Stomach (tissue), 9 donors: ENCODE measurements around the gene CDCA4. TPM values are rescaled to one million over a fixed set of nuclear protein-coding genes. Genes with fewer than 3 reads are reported as not detected.

Source experiments
- DNase-seq, 2 donors: peaks; one replicate each; pipeline versions ENCODE4 v3.0.0 to v3.0.0-alpha.2; 2013 to 2019
- H3K27ac ChIP-seq, 5 donors: fragments of 200-600 bp in 4 of 5; sonication (generic) in 4 of 5; one replicate each; pipeline ENCODE4 v1.5.1; 2013 to 2019; ENCODE audit warnings: mild to moderate bottlenecking in 1 of 5, moderate library complexity in 1 of 5
- H3K27me3 ChIP-seq, 3 donors: fragments of 200-600 bp; sonication (generic); one replicate each; pipeline ENCODE4 v1.5.1; 2017 to 2019; ENCODE audit warnings: mixed run types in 1 of 3
- H3K36me3 ChIP-seq, 4 donors: fragments of 200-600 bp; sonication (generic); 1 replicate in 3 of 4; 2 replicates in 1 of 4; pipeline ENCODE4 v1.5.1; 2016 to 2019
- H3K4me1 ChIP-seq, 4 donors: fragments of 200-600 bp; sonication (generic); one replicate each; pipeline ENCODE4 v1.5.1; 2016 to 2019
- H3K4me3 ChIP-seq, 4 donors: fragments of 200-600 bp; sonication (generic) in 3 of 4; one replicate each; pipeline ENCODE4 v1.5.1; 2016 to 2019; ENCODE audit warnings: mild to moderate bottlenecking in 1 of 4
- H3K9me3 ChIP-seq, 4 donors: fragments of 200-600 bp; sonication (generic); one replicate each; pipeline ENCODE4 v1.5.1; 2016 to 2019
- EP300 ChIP-seq: sonication (generic); formaldehyde crosslinking; IDR thresholded peaks from one replicate; pipeline ENCODE4 v1.6.1; 2017; ENCODE audit warnings: antibody characterized with exemption
- POLR2A ChIP-seq, 4 donors: fragments of 450-650 bp; IDR thresholded peaks; one replicate each; pipeline ENCODE4 v1.6.1; 2016; ENCODE audit warnings: antibody characterized with exemption in 4 of 4, control low read depth in 2 of 4, mild to moderate bottlenecking in 1 of 4, moderate library complexity in 1 of 4
- POLR2AphosphoS5 ChIP-seq, 3 donors: sonication (generic); formaldehyde crosslinking; IDR thresholded peaks; one replicate each; pipeline ENCODE4 v1.6.1; 2016; ENCODE audit warnings: antibody characterized with exemption in 3 of 3
- WGBS, 5 donors: extraction: QIAGEN DNeasy Blood & Tissue Kit in 3 of 5; methylation state at CpG; one replicate each; pipeline versions ENCODE4 v1.1.5 to v1.1.7; 2013 to 2018; 5-methylcytosine and 5-hydroxymethylcytosine counted together
- intact Hi-C: fragments of 100-400 bp; cut with DNase I; formaldehyde crosslinking; loops from one replicate; pipeline ENCODE4 v1.15.1; 2023; ENCODE audit warnings: low total_unique reads
- polyA plus RNA-seq, 3 donors: library from polyadenylated mRNA; stranded (reverse); fragments of 200-250 nt; gene quantifications; one replicate each; pipeline ENCODE4 v1.2.3, GENCODE V29; 2013
- total RNA-seq, 5 donors: library from RNA; depleted of rRNA; stranded (reverse); fragments of >200 nt; gene quantifications; one replicate each; pipeline versions ENCODE4 v1.1.0 to v1.2.3, GENCODE V29; 2014 to 2016
- TF ChIP-seq, protein P1 (sequence below), 7 experiments: fragments of 450-650 bp in 4 of 7; fragments of 200-600 bp in 3 of 7; sonication (generic) in 3 of 7; IDR thresholded peaks; one replicate each; pipeline ENCODE4 v1.5.1; 2016 to 2019; ENCODE audit warnings: antibody characterized with exemption in 7 of 7, control low read depth in 2 of 7, mild to moderate bottlenecking in 1 of 7
- donor health status: healthy with polysubstance abuse.
- donor health status: Bipolar disorder and iron deficiency.
- donor health status: healthy.

Gene CDCA4
- total and polyA plus RNA-seq, 8 donors, result 2.9 to 12.3 (median 6.4) TPM

DNA sequence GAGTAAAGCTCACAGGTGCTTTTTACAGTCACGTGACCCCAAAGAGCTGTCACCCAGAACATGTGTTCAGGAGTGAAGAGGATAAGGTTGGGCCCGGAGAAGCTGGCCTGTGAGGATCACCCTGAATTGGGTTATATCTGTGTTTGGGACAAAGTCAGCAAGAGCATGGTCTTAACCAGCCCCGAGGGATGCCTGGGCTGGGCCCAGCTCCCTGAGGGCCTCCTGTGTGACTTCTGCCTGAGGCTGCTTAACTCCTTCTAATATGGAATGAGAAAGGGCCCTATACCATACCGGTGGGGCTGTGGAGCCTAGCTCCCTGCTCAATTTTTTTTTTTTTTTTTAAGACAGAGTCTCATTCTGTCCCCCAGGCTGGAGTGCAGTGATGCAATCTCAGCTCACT is 2.5 kb downstream of the CDCA4 start:
- intact Hi-C loops, result no loop called here
- Histone ChIP-seq H3K36me3 (no peaks in the 10 kb centered on the region), H3K4me3 (no peak overlapping the region), H3K27ac (no peak overlapping the region), H3K9me3 (no peaks in the 10 kb centered on the region), H3K4me1 (peaks cover 22 to 62% (median 41%) of the 10 kb centered on the region in 4 donors), H3K27me3 (no peaks in the 10 kb centered on the region)
- WGBS, 5 donors, result 77 to 90% (median 84%) methylated on average over 4 of the region's 4 CpGs
- TF ChIP-seq EP300 (no peak), POLR2A (IDR thresholded peaks at IDR 0.05) (no peak), POLR2AphosphoS5 (IDR thresholded peaks at IDR 0.05) (no peak)
- TF ChIP-seq, protein P1, sequence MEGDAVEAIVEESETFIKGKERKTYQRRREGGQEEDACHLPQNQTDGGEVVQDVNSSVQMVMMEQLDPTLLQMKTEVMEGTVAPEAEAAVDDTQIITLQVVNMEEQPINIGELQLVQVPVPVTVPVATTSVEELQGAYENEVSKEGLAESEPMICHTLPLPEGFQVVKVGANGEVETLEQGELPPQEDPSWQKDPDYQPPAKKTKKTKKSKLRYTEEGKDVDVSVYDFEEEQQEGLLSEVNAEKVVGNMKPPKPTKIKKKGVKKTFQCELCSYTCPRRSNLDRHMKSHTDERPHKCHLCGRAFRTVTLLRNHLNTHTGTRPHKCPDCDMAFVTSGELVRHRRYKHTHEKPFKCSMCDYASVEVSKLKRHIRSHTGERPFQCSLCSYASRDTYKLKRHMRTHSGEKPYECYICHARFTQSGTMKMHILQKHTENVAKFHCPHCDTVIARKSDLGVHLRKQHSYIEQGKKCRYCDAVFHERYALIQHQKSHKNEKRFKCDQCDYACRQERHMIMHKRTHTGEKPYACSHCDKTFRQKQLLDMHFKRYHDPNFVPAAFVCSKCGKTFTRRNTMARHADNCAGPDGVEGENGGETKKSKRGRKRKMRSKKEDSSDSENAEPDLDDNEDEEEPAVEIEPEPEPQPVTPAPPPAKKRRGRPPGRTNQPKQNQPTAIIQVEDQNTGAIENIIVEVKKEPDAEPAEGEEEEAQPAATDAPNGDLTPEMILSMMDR (IDR thresholded peaks at IDR 0.05), result no peak
- no peak for DNase-seq

DNA sequence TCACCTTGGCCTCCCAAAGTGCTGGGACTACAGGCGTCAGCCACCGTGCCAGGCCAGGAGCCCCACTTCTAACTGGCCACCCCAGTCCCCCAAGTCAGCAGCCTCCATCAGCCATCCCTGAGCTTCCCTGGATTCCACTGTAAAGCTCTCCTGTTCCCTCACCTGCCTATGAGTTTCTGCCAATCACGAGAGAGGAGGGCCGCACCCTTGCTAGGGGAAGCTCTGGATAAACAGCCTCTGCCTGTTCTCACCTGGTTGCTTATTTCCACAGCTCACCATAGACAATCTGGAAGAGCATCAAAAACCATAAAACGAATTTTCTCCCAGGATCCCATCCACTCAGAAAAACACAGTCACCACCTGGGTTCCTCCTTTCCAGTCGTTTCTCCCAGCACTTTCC is 5.0 kb downstream of the CDCA4 start:
- H3K27ac ChIP-seq, result no peak overlapping the region
- TF ChIP-seq EP300, result no peak
- TF ChIP-seq, protein P1 (IDR thresholded peaks at IDR 0.05), result no peak
- intact Hi-C loops, result no loop called here
- DNase-seq, result no peak
- H3K4me1 ChIP-seq, result peaks cover 14 to 65% (median 43%) of the 10 kb centered on the region in 4 donors
- no peak overlapping the region for H3K4me3 ChIP-seq
- peaks cover 6 to 9% (median 8%) of the 10 kb centered on the region in 4 donors for H3K36me3 ChIP-seq
- H3K27me3 ChIP-seq, result no peaks in the 10 kb centered on the region
- 65 to 75% (median 69%) methylated on average over 6 of the region's 6 CpGs for WGBS, 5 donors
- no peaks in the 10 kb centered on the region for H3K9me3 ChIP-seq

DNA sequence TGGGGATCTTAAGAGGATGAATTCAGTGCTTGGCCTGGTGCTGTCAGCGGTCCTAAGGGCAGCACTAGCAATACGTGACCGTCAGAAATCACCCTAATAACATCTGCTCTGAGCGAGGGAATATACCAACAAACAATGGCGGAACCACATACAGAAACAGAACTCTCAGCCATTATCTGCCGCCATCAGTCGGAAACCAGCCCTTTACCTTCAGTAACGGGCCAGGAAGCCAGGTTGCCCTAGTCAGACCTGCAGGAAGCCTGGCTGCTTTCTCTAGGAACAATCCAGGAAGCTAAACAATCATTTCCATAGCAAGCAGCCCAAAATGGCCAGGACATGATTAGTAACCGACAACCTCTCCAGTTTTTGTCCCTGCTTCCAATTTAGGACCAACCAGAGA is 5.6 kb downstream of the CDCA4 start:
- Histone ChIP-seq H3K9me3 (no peaks in the 10 kb centered on the region), H3K36me3 (peaks cover 8 to 16% (median 14%) of the 10 kb centered on the region in 4 donors)

DNA sequence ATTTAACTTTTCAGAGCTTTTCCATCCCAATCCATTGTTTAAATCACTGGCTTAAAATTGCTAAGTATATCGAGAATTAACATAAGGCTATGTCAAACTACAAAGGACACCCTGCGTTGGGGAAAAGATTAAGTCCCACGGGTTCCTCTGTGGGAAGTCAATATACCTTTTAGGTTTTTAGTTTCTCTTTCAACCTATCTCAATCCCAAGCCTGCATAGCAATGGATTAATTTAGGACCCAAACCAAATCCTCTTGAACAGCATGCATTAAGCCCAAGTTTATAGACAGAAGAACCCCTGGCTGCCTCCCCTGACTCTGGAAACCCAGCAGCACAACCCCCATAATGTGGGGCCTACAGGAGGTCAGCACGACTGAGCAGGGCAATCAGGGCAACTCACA is 6.3 kb downstream of the CDCA4 start:
- H3K9me3 ChIP-seq, result no peaks in the 10 kb centered on the region
- H3K4me3 ChIP-seq, result no peak overlapping the region
- no peak for DNase-seq
- TF ChIP-seq, protein P1 (IDR thresholded peaks at IDR 0.05), result no peak
- H3K4me1 ChIP-seq, result peaks cover 9 to 56% (median 34%) of the 10 kb centered on the region in 4 donors
- no peak overlapping the region for H3K27ac ChIP-seq
- H3K36me3 ChIP-seq, result peaks cover 12 to 22% (median 20%) of the 10 kb centered on the region in 4 donors
- WGBS, 5 donors, result 53 to 63% (median 60%) methylated on average over 4 of the region's 4 CpGs
- intact Hi-C loops, result no loop called here
- H3K27me3 ChIP-seq, result no peaks in the 10 kb centered on the region

More for the DNA sequence above, 5.6 kb downstream of the CDCA4 start:
- no peak for TF ChIP-seq POLR2A (IDR thresholded peaks at IDR 0.05)
- no peak for TF ChIP-seq EP300
- TF ChIP-seq, protein P1 (IDR thresholded peaks at IDR 0.05), result no peak
- TF ChIP-seq POLR2AphosphoS5 (IDR thresholded peaks at IDR 0.05), result no peak
- intact Hi-C loops, result no loop called here
- H3K4me1 ChIP-seq, result peaks cover 14 to 62% (median 40%) of the 10 kb centered on the region in 4 donors
- DNase-seq, result no peak
- 67 to 86% (median 77%) methylated on average over 9 of the region's 9 CpGs for WGBS, 5 donors
- no peak overlapping the region for H3K4me3 ChIP-seq
- H3K27me3 ChIP-seq, result no peaks in the 10 kb centered on the region
- no peak overlapping the region for H3K27ac ChIP-seq
